Body of pancreas (tissue), 4 donors: ENCODE data around the gene NOL3.
A peak's percentile ranks its signal among the peaks of the same experiment; 100 is the strongest.

Experiments used
- CTCF ChIP-seq, 7 experiments: fragments of 450-650 bp in 4 of 7; fragments of 200-600 bp in 3 of 7; sonication (generic) in 3 of 7; IDR thresholded peaks; one replicate each; pipeline ENCODE4 v1.5.1; 2016 to 2019; ENCODE audit warnings: antibody characterized with exemption in 7 of 7
- POLR2A ChIP-seq, 3 donors: fragments of 450-650 bp; IDR thresholded peaks; one replicate each; pipeline ENCODE4 v1.6.1; 2016; ENCODE audit warnings: antibody characterized with exemption in 3 of 3, mild to moderate bottlenecking in 2 of 3

DNA sequence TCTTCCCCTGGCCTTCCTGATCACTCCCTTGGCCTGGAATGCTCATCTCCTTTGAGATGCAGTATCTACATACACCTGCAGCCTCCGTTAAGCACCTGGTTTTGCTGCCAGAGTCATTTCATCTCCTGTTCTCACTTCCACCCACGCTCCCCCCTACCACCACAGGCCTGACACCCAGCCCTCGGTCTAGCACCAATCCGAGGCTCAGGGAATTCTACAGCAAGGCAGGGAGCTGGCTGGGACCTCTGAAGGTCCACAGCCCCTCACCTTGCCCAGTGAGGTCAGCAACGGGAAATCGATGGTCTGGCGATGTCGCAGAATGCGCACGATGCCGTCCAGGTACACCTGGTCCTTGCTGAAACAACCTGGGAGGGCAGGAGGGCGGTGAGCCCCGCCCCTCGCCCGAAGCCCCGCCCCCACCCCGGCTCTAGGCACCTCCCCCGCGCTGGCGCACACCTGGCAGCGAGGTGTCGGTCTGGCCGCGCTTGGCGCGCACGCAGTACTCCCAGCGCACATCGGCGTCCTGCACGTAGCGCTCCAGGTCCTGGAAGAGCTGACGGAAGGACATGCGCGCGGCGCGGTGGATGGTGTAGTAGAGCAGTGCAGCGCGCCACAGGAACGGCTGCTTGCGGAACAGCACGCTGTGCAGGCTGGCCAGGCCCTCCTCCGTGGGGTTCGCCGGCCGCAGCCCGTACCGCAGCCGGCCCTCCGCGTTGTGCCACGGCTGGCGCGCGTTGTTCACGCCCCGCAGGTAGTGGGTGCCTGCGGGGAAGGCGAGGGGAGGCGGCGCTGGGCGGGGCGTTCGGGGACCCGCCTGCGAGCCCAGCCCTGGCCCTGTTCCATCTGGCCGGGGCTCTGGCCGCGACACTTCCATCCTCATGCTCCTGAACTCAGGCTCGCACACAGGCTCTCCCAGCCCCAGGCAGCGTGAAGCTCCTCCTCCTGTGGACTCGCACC is 7.7 kb downstream of the NOL3 start:
- TF ChIP-seq CTCF (IDR thresholded peaks at IDR 0.05) (peak in 4 of 7 experiments; percentile 23 to 38 (median 36)), POLR2A (IDR thresholded peaks at IDR 0.05) (peak; percentile 61 to 77 (median 73))
